Measurements from ENCODE around the gene KRTAP10-8.
"Not testable (repeated sequence)": the region's sequence is repeated elsewhere in the genome, so short reads cannot be mapped to it uniquely, and the experiment has no call there.

KRTAP10-8 gene

DNA sequence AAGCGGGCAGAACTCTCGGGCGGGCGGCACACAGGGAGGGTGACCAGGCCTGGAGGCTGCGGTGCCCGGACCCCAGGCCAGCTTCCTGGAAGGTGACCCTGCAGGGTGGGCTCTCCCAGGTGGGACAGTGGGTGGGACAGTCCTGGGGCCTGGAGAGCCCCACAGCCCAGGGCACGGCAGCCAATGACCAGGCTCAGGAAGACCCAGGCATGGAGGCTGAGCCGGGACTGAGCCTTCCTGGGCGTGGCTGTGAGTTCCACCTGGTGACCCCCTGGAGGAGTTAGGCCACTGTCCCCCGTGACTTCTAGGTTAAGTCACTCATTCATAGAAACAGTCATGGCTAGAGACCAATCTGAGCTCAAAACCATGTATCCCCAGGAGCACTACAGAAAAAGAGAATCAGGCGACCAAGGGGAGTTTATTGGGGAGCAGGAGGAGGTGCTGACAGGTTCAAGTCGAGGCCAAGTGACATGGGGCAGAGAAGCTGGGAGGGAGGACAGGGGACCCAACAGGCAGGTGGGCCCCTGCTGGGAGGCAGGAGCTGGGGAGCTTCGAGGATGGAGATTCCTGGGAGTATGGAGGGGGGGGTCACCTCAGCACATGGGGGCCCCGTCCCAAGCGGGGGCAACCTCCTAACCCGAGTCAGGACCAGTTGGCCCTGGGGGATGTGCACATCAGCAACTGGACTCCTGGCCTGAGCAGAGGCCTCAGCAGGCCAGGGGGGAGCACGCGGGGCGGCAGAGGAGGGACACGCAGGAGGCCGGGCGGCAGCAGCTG, 32.6 kb upstream of the KRTAP10-8 start:
- DNase-seq (ENCODE audit: low spot score), result no peak

DNA sequence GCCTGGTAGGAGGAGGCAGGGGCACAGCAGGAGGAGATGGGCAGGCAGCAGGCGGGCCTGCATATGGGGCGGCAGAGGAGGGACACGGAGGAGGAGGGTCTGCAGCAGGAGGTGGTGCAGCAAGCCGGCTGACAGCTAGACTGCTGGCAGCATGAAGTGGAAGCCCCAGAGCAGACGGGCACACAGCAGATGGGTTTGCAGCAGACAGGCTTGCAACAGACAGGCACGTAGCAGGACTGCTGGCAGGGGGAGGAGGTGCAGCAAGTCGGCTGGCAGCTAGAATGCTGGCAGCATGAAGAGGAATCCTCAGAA, 32.1 kb upstream of the KRTAP10-8 start:
- DNase-seq (ENCODE audit: low spot score), result no peak

DNA sequence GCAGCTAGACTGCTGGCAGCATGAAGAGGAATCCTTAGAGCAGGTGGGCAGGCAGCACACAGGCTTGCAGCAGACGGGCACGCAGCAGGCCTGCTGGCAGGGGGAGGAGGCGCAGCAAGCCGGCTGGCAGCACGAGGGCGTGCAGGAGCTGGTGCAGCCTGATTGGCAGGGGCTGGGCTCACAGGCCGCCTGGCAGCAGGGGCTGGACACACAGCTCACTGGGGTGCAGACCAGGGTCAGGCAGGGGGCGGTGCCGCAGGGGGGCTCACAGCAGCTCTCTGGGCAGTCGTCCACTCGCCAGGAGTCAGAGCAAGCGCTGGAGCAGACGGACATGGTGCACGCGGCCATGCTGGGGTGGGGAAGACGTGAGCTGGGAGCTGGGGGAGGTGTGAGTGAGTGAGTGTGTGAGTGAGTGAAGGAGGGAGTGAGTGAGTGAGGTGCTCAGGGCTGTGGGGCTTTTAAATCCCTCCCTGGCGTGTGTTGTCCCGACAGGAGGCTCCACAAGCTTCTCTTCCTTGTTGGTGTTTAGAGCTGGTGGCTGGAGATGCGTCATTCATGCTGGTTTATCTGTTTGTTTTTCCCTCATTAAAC, 31.6 kb upstream of the KRTAP10-8 start, which contains the start of gene KRTAP10-5:
Gene KRTAP10-5, minus strand, starts transcription at position 374 of the 591 bp plus-strand sequence. Its CDS starts 26 bp downstream, at position 348.
- DNase-seq (ENCODE audit: low spot score), result not testable (repeated sequence)

- DNase-seq (ENCODE audit: low spot score), result no peak
Observed at GRCh38 chr21:44581158-44581557, 30.7 kb upstream of the KRTAP10-8 start.

DNA sequence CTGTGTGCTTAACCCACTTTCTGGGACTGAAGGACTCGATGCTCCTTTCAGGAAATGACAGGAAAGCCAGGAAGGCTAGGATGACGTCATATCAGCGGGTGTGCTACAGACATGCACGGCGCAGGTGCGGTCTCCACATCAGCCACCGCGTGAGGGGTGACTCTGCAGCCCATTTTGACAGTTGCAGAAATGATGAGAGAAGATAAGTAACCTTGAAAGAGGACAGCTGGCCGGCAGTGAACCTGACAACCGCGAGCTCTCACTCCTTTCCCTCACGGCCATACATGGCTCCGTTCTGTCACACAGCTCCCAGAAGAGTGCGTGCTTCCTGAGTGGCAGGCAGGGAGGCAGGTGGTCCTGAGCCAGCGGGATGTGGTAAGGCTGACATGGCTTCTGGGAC, 29.8 kb upstream of the KRTAP10-8 start:
- DNase-seq (ENCODE audit: low spot score), result no peak

- DNase-seq (ENCODE audit: low spot score), result no peak
Observed at GRCh38 chr21:44583089-44583799, 28.6 kb upstream of the KRTAP10-8 start.

- no peak for DNase-seq (ENCODE audit: low spot score)
Observed at GRCh38 chr21:44583800-44584147, 28.1 kb upstream of the KRTAP10-8 start.

DNA sequence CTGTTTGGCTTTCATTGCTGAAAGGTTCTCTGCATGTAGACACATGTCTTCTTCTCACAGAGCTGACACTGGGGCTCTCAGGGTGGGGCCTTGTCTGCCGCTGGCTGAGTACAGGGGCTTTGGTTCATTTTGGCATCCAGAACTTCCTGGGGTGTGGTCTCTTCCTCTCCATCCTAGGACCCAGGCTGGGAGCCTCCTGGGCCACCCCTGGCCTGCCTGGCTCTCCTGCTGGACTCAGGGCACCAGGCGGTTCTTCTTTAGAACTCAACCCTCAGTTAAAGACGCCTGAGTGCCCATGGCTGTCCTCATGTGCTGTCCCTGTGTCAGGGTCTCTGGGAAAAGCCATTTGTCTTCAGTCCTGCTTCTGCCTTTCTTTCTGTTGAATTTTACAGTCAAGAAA, 26.0 kb upstream of the KRTAP10-8 start:
- no peak for DNase-seq (ENCODE audit: low spot score)

GRCh38 chr21:44589094-44589493, 22.8 kb upstream of the KRTAP10-8 start:
- DNase-seq (ENCODE audit: low spot score), result no peak

GRCh38 chr21:44589586-44590305, 22.1 kb upstream of the KRTAP10-8 start:
- no peak for DNase-seq (ENCODE audit: low spot score)

DNA sequence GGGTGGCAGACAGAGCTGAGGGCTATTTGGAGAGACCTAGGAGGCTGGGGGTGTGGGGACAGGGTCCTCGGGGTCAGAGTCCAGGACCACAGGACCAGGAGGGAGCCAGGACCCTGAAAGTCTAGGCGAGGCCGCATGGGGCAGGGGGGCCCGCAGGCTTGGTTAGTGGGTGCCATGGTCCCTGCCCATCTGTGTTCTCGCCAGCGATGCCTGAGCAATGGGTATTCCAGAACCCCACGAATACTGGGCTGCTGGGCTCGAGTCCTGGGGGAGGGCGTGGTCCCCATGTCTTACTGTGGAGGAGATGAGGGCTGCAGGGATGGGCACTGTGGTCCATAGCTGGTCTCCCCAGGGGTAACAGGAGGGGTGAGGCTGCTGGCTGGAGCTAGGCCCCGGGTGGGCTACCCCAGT, 21.6 kb upstream of the KRTAP10-8 start:
- DNase-seq (ENCODE audit: low spot score), result no peak

GRCh38 chr21:44590897-44591800, 20.7 kb upstream of the KRTAP10-8 start:
- DNase-seq (ENCODE audit: low spot score), result not testable (repeated sequence)

DNA sequence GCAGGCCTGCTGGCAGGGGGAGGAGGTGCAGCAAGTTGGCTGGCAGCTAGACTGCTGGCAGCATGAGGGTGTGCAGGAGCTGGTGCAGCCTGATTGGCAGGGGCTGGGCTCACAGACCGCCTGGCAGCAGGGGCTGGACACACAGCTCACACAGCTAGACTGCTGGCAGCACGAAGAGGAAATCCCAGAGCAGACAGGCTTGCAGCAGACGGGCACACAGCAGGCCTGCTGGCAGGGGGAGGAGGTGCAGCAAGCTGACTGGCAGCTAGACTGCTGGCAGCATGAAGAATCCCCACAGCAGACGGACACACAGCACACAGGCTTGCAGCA, 20.1 kb upstream of the KRTAP10-8 start:
- DNase-seq (ENCODE audit: low spot score), result not testable (repeated sequence)

GRCh38 chr21:44592446-44593311, 19.2 kb upstream of the KRTAP10-8 start, which contains the start of gene KRTAP10-6:
TSS of gene KRTAP10-6 (minus strand) at chr21:44592505. CDS start at chr21:44592484, 21 bp downstream.
- no peak for DNase-seq (ENCODE audit: low spot score)

GRCh38 chr21:44593598-44594405, 18.1 kb upstream of the KRTAP10-8 start:
- no peak for DNase-seq (ENCODE audit: low spot score)

- DNase-seq (ENCODE audit: low spot score), result no peak
Observed at GRCh38 chr21:44594406-44594916, 17.4 kb upstream of the KRTAP10-8 start.

DNA sequence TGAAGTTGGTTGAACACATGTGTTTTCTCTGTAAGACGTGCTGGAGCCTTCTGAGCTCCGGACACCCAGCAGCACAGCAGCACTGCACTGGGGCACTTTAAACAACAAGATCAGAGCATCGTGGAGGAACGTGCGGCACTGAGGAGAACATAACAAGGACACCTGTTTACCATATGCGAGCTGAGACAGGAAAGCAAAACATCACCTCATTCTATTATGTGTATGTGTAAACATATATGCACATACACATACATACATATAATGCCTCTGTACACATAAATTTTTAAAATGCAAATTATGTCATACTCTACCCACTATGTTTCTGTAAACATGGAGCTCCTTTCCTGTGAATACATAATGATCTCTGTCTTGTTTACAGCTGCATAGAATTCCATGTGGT, 16.4 kb upstream of the KRTAP10-8 start:
- DNase-seq (ENCODE audit: low spot score), result no peak

DNA sequence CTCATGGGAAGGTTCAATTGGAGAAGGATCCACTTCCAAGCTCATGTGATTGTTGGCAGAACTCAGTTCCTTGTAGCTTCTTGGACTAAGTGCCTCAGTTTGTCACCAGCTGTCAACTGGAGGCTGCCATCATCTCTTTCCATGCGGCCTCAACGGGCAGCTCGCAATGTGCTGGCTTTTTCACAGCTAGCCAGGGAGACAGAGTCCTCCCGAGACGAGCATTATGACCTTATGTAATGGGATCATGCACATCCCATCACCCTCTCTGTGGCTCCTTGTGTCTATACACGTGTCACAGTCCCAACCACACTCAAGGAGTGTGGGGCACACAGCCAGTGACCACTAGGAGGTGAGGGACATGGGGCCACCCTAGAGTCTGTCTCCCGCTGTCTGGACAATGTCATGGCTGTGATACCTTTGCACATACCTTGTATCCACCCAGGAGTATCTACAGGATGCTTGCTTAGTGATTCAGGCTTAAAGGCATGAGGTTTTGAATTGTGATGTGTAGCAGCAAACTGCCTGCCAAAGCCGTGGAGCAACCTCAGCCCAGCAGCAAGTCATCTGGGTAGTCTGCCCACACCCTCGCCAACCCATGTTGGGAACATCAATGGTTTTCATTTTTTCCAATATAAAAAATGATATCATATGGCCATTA, 15.7 kb upstream of the KRTAP10-8 start:
- no peak for DNase-seq (ENCODE audit: low spot score)

DNA sequence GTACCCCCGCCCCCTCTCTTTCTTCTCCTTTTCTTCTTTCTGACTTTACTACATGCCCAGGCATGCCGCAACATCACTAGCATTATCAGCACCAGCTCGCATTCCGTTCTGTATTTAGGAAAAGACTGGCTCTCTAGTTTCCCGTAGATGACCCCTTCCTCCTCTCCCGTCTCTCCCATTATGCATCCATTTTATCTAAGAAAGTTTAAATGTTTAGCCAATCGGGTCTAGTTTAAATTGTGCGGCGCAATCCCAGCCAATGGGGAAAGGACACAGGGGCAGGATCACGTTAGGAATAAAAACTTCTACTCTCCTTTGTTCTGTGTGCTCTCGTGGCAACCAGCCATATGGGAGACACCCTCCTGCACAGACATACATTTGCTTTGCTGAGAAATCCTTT, 13.8 kb upstream of the KRTAP10-8 start:
- no peak for DNase-seq (ENCODE audit: low spot score)

All from CD4-positive, alpha-beta T cell treated with Interleukin-6 at 100 ng/mL for 8 hours (primary cell).